ENCODE data around the gene FGF12.

Gene FGF12

GRCh38 chr3:192170659-192171058, 556.7 kb downstream of the FGF12 start:
- no peak for DNase-seq

GRCh38 chr3:192170031-192170430, 557.3 kb downstream of the FGF12 start:
- no peak for DNase-seq

GRCh38 chr3:192169332-192169915, 557.9 kb downstream of the FGF12 start:
- DNase-seq, result no peak

- no peak for DNase-seq
These were observed 559.1 kb downstream of the FGF12 start for GRCh38 chr3:192168202-192168601.

GRCh38 chr3:192165552-192165951, 561.8 kb downstream of the FGF12 start:
- DNase-seq, result no peak

- no peak for DNase-seq
These were observed 565.7 kb downstream of the FGF12 start for GRCh38 chr3:192161661-192162060.

- DNase-seq, result no peak
These were observed 571.0 kb downstream of the FGF12 start for GRCh38 chr3:192156382-192156781.

GRCh38 chr3:192155194-192155593, 572.1 kb downstream of the FGF12 start:
- no peak for DNase-seq

GRCh38 chr3:192133271-192133670, 594.1 kb downstream of the FGF12 start:
- DNase-seq, result no peak

- no peak for DNase-seq
These were observed 596.7 kb downstream of the FGF12 start for GRCh38 chr3:192130534-192131132.

- DNase-seq, result no peak
These were observed 597.8 kb downstream of the FGF12 start for GRCh38 chr3:192129586-192129985.

GRCh38 chr3:192128922-192129321, 598.4 kb downstream of the FGF12 start:
- DNase-seq, result no peak

- DNase-seq, result no peak
These were observed 599.3 kb downstream of the FGF12 start for GRCh38 chr3:192128060-192128459.

- DNase-seq, result no peak
These were observed 604.3 kb downstream of the FGF12 start for GRCh38 chr3:192122832-192123594.

GRCh38 chr3:192121923-192122322, 605.4 kb downstream of the FGF12 start:
- no peak for DNase-seq

GRCh38 chr3:192108820-192109219, 618.5 kb downstream of the FGF12 start:
- no peak for DNase-seq

GRCh38 chr3:192106543-192106942, 620.8 kb downstream of the FGF12 start:
- DNase-seq, result no peak

- DNase-seq, result no peak
These were observed 634.8 kb downstream of the FGF12 start for GRCh38 chr3:192092388-192093005.

GRCh38 chr3:192091831-192092230, 635.5 kb downstream of the FGF12 start:
- DNase-seq, result no peak

GRCh38 chr3:192090586-192090985, 636.8 kb downstream of the FGF12 start:
- DNase-seq, result no peak
